Thyroid gland (tissue), 4 donors: ENCODE data around the gene GNG10. TPM values are rescaled to one million over a fixed set of nuclear protein-coding genes. Genes with fewer than 3 reads are reported as not detected.

ENCODE experiments used
- DNase-seq, 2 donors: peaks; one replicate each; pipeline ENCODE4 v3.0.0-alpha.2; 2019
- H3K27ac ChIP-seq, 3 donors: fragments of 200-600 bp; sonication (generic); 1 replicate in 2 of 3; 2 replicates in 1 of 3; pipeline ENCODE4 v1.5.1; 2016 to 2019; ENCODE audit warnings: mild to moderate bottlenecking in 1 of 3, moderate library complexity in 1 of 3
- H3K27me3 ChIP-seq: fragments of 200-600 bp; sonication (generic); one replicate; pipeline ENCODE4 v1.5.1; 2019
- H3K36me3 ChIP-seq, 2 donors: fragments of 200-600 bp; sonication (generic); one replicate each; pipeline ENCODE4 v1.5.1; 2016 to 2019
- H3K4me1 ChIP-seq, 2 donors: fragments of 200-600 bp; sonication (generic); one replicate each; pipeline ENCODE4 v1.5.1; 2017 to 2019
- H3K4me3 ChIP-seq, 3 donors: fragments of 200-600 bp; sonication (generic); replicated peaks in 1 of 3; 1 replicate in 2 of 3; 2 replicates in 1 of 3; pipeline ENCODE4 v1.5.1; 2016; ENCODE audit warnings: mild to moderate bottlenecking in 1 of 3
- H3K9me3 ChIP-seq: fragments of 200-600 bp; sonication (generic); one replicate; pipeline ENCODE4 v1.5.1; 2017
- CTCF ChIP-seq, 6 experiments: fragments of 200-600 bp in 3 of 6; fragments of 450-650 bp in 3 of 6; sonication (generic) in 3 of 6; IDR thresholded peaks; one replicate each; pipeline ENCODE4 v1.5.1; 2016 to 2019; ENCODE audit warnings: antibody characterized with exemption in 6 of 6, mild to moderate bottlenecking in 2 of 6, inconsistent platforms in 1 of 6, moderate library complexity in 1 of 6
- POLR2A ChIP-seq, 2 donors: fragments of 450-650 bp; IDR thresholded peaks; one replicate each; pipeline ENCODE4 v1.6.1; 2017; ENCODE audit warnings: antibody characterized with exemption in 2 of 2, mild to moderate bottlenecking in 2 of 2, moderate library complexity in 1 of 2
- WGBS, 2 donors: methylation state at CpG; one replicate each; pipeline ENCODE4 v1.1.5; 2017; 5-methylcytosine and 5-hydroxymethylcytosine counted together
- intact Hi-C: fragments of 100-400 bp; cut with DNase I; formaldehyde crosslinking; loops from one replicate; pipeline ENCODE4 v1.15.1; 2023
- total RNA-seq, 4 donors: library from RNA; depleted of rRNA; stranded (reverse); fragments of >200 nt; gene quantifications; one replicate each; pipeline ENCODE4 v1.2.3, GENCODE V29; 2016

GNG10 gene
- total RNA-seq, 4 donors from 2014 or later, result 44.8 to 57.3 (median 53.5) TPM

- Histone ChIP-seq H3K9me3 (no peaks in the 10 kb centered on the region), H3K27me3 (no peaks in the 10 kb centered on the region), H3K36me3 (no peaks in the 10 kb centered on the region), H3K27ac (peak overlapping the region; percentile 21 to 74 (median 68)), H3K4me1 (peaks cover 0 to 7% of the 10 kb centered on the region in 2 donors), H3K4me3 (no peak overlapping the region)
- WGBS, 2 donors, result 48% methylated on average over 3 of the region's 3 CpGs
- DNase-seq, result peak; percentile 80 to 85
- intact Hi-C loops, result no loop called here
- TF ChIP-seq POLR2A (IDR thresholded peaks at IDR 0.05) (no peak), CTCF (IDR thresholded peaks at IDR 0.05) (no peak)
Measured at GRCh38 chr9:111622626-111623025, 38.8 kb upstream of the GNG10 start.

GRCh38 chr9:111627260-111627963 is 34.0 kb upstream of the GNG10 start:
- H3K27me3 ChIP-seq, result no peaks in the 10 kb centered on the region
- intact Hi-C loops, result no loop called here
- H3K9me3 ChIP-seq, result no peaks in the 10 kb centered on the region
- no peaks in the 10 kb centered on the region for H3K36me3 ChIP-seq
- H3K4me3 ChIP-seq, result no peak overlapping the region
- WGBS, 2 donors, result 60 to 65% methylated on average over 7 of the region's 7 CpGs
- TF ChIP-seq POLR2A (IDR thresholded peaks at IDR 0.05) (no peak), CTCF (IDR thresholded peaks at IDR 0.05) (no peak)
- H3K27ac ChIP-seq, result no peak overlapping the region
- H3K4me1 ChIP-seq, result peaks cover 8 to 11% of the 10 kb centered on the region in 2 donors
- DNase-seq, result no peak

GRCh38 chr9:111628411-111628810 is 33.0 kb upstream of the GNG10 start:
- no peak overlapping the region for H3K27ac ChIP-seq
- whole genome bisulfite sequencing, 2 donors, result 94 to 95% methylated on average over 7 of the region's 7 CpGs

GRCh38 chr9:111630182-111630963 is 31.0 kb upstream of the GNG10 start:
- H3K27me3 ChIP-seq, result no peaks in the 10 kb centered on the region
- H3K4me3 ChIP-seq, result peak overlapping the region; percentile 27 to 93 (median 89)
- H3K4me1 ChIP-seq, result peaks cover 12 to 23% of the 10 kb centered on the region in 2 donors
- H3K9me3 ChIP-seq, result no peaks in the 10 kb centered on the region
- intact Hi-C loops, result no loop called here
- DNase-seq, result peak in 1 of 2 donors; percentile 13
- TF ChIP-seq POLR2A (IDR thresholded peaks at IDR 0.05) (no peak), CTCF (IDR thresholded peaks at IDR 0.05) (no peak)
- WGBS, 2 donors, result 6 to 7% methylated on average over 17 of the region's 17 CpGs
- H3K27ac ChIP-seq, result peak overlapping the region in 2 of 3 donors; percentile 19 to 80
- H3K36me3 ChIP-seq, result no peaks in the 10 kb centered on the region

More at GRCh38 chr9:111628411-111628810, 33.0 kb upstream of the GNG10 start:
- Histone ChIP-seq H3K36me3 (no peaks in the 10 kb centered on the region), H3K4me1 (peaks cover 12 to 18% of the 10 kb centered on the region in 2 donors), H3K27me3 (no peaks in the 10 kb centered on the region), H3K4me3 (no peak overlapping the region), H3K9me3 (no peaks in the 10 kb centered on the region)
- no peak for DNase-seq
- TF ChIP-seq POLR2A (IDR thresholded peaks at IDR 0.05) (no peak), CTCF (IDR thresholded peaks at IDR 0.05) (no peak)
- intact Hi-C loops, result no loop called here

GRCh38 chr9:111630964-111631213 is 30.5 kb upstream of the GNG10 start:
- Histone ChIP-seq H3K27ac (peak overlapping the region in 2 of 3 donors; percentile 19 to 80), H3K27me3 (no peaks in the 10 kb centered on the region), H3K9me3 (no peaks in the 10 kb centered on the region), H3K4me3 (peak overlapping the region; percentile 27 to 93 (median 89)), H3K36me3 (no peaks in the 10 kb centered on the region), H3K4me1 (peaks cover 12 to 23% of the 10 kb centered on the region in 2 donors)
- no peak for DNase-seq
- TF ChIP-seq POLR2A (IDR thresholded peaks at IDR 0.05) (no peak), CTCF (IDR thresholded peaks at IDR 0.05) (no peak)
- 0 to 1% methylated on average over 10 to 14 of the region's 14 CpGs for WGBS, 2 donors
- intact Hi-C loops, result no loop called here
